GM21360 (cell line): Measurements from ENCODE around the gene ZMYM1.
A peak's percentile ranks its signal among the peaks of the same experiment; 100 is the strongest.
"Not testable (repeated sequence)": the region's sequence is repeated elsewhere in the genome, so short reads cannot be mapped to it uniquely, and the experiment has no call there.

ENCODE experiments used
- ATAC-seq: cut with Tn5 transposase; IDR thresholded peaks from one replicate; pipeline ENCODE4 v1.9.1; 2021; ENCODE audit warnings: mild to moderate bottlenecking, moderate library complexity; ENCODE audit not compliant: unreplicated experiment

Gene ZMYM1

GRCh38 chr1:35079003-35079930 lies at the start of gene ZMYM1:
Gene ZMYM1 (plus strand): TSS chr1:35079385. CDS start chr1:35093988, 14,603 bp downstream.
- ATAC-seq = peak; percentile 95

DNA sequence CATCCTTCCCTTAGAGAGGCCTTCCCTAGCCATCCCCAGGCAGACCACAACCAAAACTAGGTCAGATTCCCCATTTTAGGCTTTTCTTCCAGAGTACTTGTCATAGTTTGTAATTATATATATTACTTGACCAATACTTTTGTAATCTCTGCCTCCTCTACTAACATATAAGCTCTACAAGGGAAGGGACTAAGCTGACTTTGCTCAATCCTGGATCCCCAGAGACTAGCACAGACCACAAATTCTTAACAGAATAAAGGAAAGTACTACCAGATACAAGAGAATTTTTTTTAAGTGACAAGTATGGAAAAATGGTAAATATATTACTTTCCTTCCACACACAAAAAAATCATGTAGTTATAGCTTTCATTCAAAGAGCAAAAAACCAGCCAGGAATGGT lies 49.4 kb upstream of the ZMYM1 start:
- no peak for ATAC-seq

DNA sequence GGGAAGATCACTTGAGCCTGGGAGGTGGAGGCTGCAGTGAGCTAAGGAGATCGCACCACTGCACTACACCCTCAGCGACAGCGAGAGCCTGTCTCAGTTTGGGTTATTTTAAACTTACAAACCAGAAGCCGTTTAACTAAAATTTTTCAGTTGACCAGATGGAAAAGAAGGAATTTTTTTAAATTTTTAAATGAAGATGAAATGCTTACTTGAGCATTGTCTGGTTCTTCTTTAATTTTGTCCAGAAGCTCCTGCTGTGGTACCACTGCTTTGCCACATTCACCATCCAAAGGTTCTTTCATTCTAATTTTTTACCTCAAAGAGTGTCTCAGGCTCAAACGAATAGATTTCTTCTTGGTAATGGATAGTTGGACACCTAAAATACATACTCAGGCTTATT lies 48.8 kb upstream of the ZMYM1 start:
- no peak for ATAC-seq

- no peak for ATAC-seq
These were observed 48.3 kb upstream of the ZMYM1 start for GRCh38 chr1:35030756-35031446.

DNA sequence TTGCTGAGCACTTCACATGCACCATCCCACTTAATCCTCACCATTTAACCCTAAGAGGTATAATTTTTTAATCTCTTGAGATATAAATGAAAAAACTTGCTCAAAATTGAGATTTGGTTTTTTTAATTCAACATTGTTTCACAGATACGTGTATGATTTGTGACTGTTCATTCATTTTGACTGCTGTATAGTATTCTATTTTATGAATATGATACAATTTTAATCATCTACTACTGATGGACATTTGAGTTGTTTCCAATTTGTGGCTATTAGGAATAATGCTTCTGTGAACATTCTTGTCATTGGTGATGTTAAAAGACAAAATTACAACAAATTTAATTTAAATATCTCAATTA lies 46.8 kb upstream of the ZMYM1 start:
- ATAC-seq = no peak

GRCh38 chr1:35033346-35033745 lies 45.8 kb upstream of the ZMYM1 start:
- no peak for ATAC-seq

DNA sequence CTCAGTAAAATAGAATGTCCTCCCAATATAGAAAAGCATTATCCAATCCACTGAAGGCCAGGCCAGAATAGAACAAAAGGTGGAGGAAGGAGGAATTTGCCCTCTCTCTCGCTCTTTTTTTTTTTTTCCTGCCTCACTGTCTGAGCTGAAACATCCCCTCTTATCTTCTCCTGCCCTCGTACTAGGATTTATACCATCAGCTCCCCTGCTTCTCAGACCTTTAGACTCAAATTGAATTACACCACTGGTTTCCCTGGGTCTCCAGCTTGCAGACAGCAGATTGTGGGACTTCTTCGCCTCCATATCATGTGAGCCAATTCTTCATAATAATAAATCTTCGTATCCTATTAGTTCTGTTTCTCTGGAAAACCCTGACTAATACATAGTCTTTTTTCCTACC lies 42.6 kb upstream of the ZMYM1 start:
- no peak for ATAC-seq

DNA sequence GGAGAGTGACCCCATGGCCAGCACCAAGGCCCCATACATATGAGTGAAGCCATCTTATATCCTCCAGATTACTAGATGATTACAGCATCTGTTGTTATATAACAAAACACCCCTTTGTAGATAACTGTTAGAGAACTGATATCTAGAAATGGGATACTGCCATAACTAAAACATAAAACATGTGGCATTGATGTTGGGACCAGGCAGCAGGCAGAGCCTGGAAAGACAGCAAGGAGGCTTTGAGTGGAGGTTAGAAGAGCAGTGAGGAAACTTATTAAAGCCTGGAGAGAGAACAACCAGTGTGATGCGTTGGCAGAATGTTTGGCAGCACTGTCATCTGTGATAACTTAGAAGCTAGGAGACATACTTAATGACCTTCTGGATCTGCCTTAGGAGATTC lies 42.0 kb upstream of the ZMYM1 start:
- ATAC-seq = no peak

DNA sequence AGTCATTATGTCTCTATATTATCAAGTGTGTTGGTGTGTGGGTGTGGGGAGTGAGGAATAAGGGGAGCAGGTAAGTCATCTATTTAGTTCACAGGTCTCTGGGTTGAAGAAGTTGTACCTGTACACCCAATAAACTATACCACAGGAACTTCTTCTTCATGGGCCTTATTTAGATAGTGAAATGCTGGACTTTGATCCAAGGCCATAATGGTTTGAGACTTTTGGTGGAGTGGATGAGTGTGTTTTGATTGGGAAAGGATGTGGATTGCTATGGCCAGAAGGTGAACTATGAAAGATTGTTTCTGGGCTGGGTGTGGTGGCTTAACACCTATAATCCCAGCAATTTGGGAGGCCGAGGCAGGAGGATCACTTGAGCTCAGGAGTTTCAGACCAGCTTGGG lies 40.5 kb upstream of the ZMYM1 start:
- ATAC-seq = no peak

DNA sequence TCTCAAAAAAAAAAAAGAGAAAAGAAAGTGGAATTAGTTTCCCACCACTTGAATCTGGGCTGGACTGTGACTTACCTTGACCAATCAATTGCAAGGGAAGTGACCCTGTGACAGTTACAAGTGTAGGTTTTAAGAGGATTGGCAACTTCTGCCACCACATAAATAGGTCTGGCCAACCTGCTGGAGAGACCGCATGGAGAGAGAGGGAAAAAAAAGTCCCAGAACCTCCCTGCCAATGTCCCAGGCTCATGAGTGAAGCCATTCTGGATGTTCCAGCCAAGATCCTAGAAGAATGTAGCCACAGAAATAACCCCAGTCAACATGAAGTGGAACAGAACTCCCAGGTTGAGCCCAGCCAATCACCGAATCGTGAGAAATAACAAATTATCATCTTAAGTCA lies 35.7 kb upstream of the ZMYM1 start:
- no peak for ATAC-seq

- no peak for ATAC-seq
These were observed 34.8 kb upstream of the ZMYM1 start for GRCh38 chr1:35044431-35044830.

DNA sequence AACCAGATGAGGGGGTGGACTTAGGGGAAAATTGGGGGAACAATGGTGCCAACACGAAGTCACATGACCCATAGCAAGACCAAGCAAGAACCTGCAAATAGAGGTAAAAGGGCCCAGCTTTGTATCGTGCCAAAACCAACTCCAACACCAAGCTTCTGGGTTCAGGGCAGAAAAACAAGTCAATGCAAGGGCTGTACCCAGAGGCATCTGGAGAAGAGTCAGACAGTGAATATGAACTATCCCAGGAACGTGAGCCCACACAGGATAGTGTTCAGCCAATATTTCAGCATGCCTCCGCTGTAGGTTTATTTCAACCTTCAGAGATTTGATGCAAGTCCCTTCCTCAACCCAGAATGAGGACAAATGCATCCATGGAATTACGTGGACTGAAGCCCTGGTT lies 32.5 kb upstream of the ZMYM1 start:
- ATAC-seq = no peak

- no peak for ATAC-seq
These were observed 31.9 kb upstream of the ZMYM1 start for GRCh38 chr1:35047188-35047858.

DNA sequence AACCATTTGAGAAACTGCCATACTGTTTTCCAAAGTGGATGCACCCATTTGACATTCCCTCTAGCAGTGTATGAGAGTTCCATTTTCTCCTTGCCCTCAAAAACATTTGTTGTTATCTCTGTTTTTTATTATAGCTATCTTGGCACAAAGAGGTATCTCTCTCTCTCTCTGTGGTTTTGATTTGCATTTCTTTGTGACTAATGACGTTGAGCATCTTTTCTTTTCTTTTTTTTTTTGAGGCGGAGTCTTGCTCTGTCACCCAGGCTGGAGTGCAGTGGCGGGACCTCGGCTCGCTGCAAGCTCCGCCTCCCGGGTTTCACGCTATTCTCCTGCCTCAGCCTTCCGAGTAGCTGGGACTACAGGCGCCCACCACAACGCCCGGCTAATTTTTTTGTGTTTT lies 30.1 kb upstream of the ZMYM1 start:
- no peak for ATAC-seq

GRCh38 chr1:35053433-35053832 lies 25.8 kb upstream of the ZMYM1 start:
- ATAC-seq = no peak

DNA sequence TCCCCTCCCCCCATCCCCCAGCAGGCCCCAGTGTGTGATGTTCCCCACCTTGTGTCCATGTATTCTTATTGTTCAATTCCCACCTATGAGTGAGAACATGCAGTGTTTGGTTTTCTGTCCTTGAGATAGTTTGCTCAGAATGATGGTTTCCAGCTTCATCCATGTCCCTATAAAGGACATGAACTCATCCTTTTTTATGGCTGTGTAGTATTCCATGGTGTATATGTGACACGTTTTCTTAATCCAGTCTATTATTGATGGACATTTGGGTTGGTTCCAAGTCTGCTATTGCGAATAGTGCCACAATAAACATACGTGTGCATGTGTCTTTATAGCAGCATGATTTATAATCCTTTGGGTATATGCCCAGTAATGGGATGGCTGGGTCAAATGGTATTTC lies 24.9 kb upstream of the ZMYM1 start:
- ATAC-seq = not testable (repeated sequence)

- not testable (repeated sequence) for ATAC-seq
These were observed 20.9 kb upstream of the ZMYM1 start for GRCh38 chr1:35058321-35058720.

- no peak for ATAC-seq
These were observed 20.2 kb upstream of the ZMYM1 start for GRCh38 chr1:35058988-35059387.

GRCh38 chr1:35062518-35063196 lies 16.5 kb upstream of the ZMYM1 start:
- no peak for ATAC-seq

- no peak for ATAC-seq
These were observed 14.9 kb upstream of the ZMYM1 start for GRCh38 chr1:35064265-35064664.

DNA sequence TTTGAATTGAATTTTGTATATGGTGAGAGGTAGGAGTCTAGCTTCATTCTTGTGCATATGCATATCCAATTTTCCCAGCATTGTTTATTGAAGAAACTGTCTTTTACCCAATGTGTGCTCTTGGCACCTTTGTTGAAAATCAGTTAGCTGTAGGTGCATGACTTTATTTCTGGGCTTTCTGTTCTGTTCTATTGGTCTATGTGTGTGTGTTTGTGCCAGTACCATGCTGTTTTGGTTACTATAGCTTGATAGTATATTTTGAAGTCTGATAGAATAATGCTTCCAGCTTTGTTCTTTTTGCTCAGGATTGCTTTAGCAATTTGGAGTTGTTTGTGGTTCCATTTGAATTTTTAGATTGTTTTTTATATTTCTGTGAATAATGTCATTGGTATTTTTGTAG lies 9.4 kb upstream of the ZMYM1 start:
- no peak for ATAC-seq
